ENCODE results near the gene FUT1.

Gene FUT1

GRCh38 chr19:48757089-48757675 is 4.7 kb upstream of the FUT1 start:
- H3K27ac ChIP-seq = no peak overlapping the region
- H3K9ac ChIP-seq (ENCODE audit: insufficient read length) = no peak overlapping the region
- H3K4me3 ChIP-seq = no peak overlapping the region
- TF ChIP-seq POLR2AphosphoS5 (IDR thresholded peaks at IDR 0.05; ENCODE audit: borderline replicate concordance, low read depth, low read length) (no peak), FOXP2 (optimal IDR thresholded peaks at IDR 0.05; ENCODE audit: control extremely low read depth, extremely low read length, insufficient read depth) (no peak), EZH2 (IDR thresholded peaks at IDR 0.05) (no peak)
- no peaks in the 10 kb centered on the region for H3K36me3 ChIP-seq (ENCODE audit: insufficient read depth, low read length)
- no peaks in the 10 kb centered on the region for H3K9me3 ChIP-seq (ENCODE audit: low read depth, low read length)
- no peak for DNase-seq (ENCODE audit: low read depth, low spot score)

- H3K27ac ChIP-seq = no peak overlapping the region
- no peaks in the 10 kb centered on the region for H3K9me3 ChIP-seq (ENCODE audit: low read depth, low read length)
- no peak for DNase-seq (ENCODE audit: low read depth, low spot score)
- no peaks in the 10 kb centered on the region for H3K36me3 ChIP-seq (ENCODE audit: insufficient read depth, low read length)
- H3K4me3 ChIP-seq = no peak overlapping the region
- H3K9ac ChIP-seq (ENCODE audit: insufficient read length) = no peak overlapping the region
- TF ChIP-seq POLR2AphosphoS5 (IDR thresholded peaks at IDR 0.05; ENCODE audit: borderline replicate concordance, low read depth, low read length) (no peak), EZH2 (IDR thresholded peaks at IDR 0.05) (no peak), FOXP2 (optimal IDR thresholded peaks at IDR 0.05; ENCODE audit: control extremely low read depth, extremely low read length, insufficient read depth) (no peak)
Observed at GRCh38 chr19:48756686-48757085, 4.2 kb upstream of the FUT1 start.

GRCh38 chr19:48756212-48756611 is 3.8 kb upstream of the FUT1 start:
- Histone ChIP-seq H3K27ac (no peak overlapping the region), H3K9ac (ENCODE audit: insufficient read length) (no peak overlapping the region)
- no peak for DNase-seq (ENCODE audit: low read depth, low spot score)

GRCh38 chr19:48755787-48756186 is 3.3 kb upstream of the FUT1 start:
- Histone ChIP-seq H3K36me3 (ENCODE audit: insufficient read depth, low read length) (no peaks in the 10 kb centered on the region), H3K9me3 (ENCODE audit: low read depth, low read length) (no peaks in the 10 kb centered on the region), H3K9ac (ENCODE audit: insufficient read length) (no peak overlapping the region), H3K27ac (no peak overlapping the region), H3K4me3 (no peak overlapping the region)
- TF ChIP-seq EZH2 (IDR thresholded peaks at IDR 0.05) (no peak), FOXP2 (optimal IDR thresholded peaks at IDR 0.05; ENCODE audit: control extremely low read depth, extremely low read length, insufficient read depth) (no peak), POLR2AphosphoS5 (IDR thresholded peaks at IDR 0.05; ENCODE audit: borderline replicate concordance, low read depth, low read length) (no peak)
- no peak for DNase-seq (ENCODE audit: low read depth, low spot score)

More at GRCh38 chr19:48756212-48756611, 3.8 kb upstream of the FUT1 start:
- Histone ChIP-seq H3K36me3 (ENCODE audit: insufficient read depth, low read length) (no peaks in the 10 kb centered on the region), H3K4me3 (no peak overlapping the region), H3K9me3 (ENCODE audit: low read depth, low read length) (no peaks in the 10 kb centered on the region)
- no peak for TF ChIP-seq EZH2 (IDR thresholded peaks at IDR 0.05)
- no peak for TF ChIP-seq FOXP2 (optimal IDR thresholded peaks at IDR 0.05; ENCODE audit: control extremely low read depth, extremely low read length, insufficient read depth)
- TF ChIP-seq POLR2AphosphoS5 (IDR thresholded peaks at IDR 0.05; ENCODE audit: borderline replicate concordance, low read depth, low read length) = no peak

- DNase-seq (ENCODE audit: low read depth, low spot score) = no peak
- H3K36me3 ChIP-seq (ENCODE audit: insufficient read depth, low read length) = no peaks in the 10 kb centered on the region
- TF ChIP-seq EZH2 (IDR thresholded peaks at IDR 0.05) (no peak), POLR2AphosphoS5 (IDR thresholded peaks at IDR 0.05; ENCODE audit: borderline replicate concordance, low read depth, low read length) (no peak), FOXP2 (optimal IDR thresholded peaks at IDR 0.05; ENCODE audit: control extremely low read depth, extremely low read length, insufficient read depth) (no peak)
- no peak within 1 kb of the TSS for H3K4me3 ChIP-seq
- H3K9me3 ChIP-seq (ENCODE audit: low read depth, low read length) = no peaks in the 10 kb centered on the region
- no peak within 1 kb of the TSS for H3K27ac ChIP-seq
- no peak within 1 kb of the TSS for H3K9ac ChIP-seq (ENCODE audit: insufficient read length)
Observed at GRCh38 chr19:48755084-48755641, 2.7 kb upstream of the FUT1 start, which contains the start of gene FGF21. Gene FGF21, plus strand, starts transcription at chr19:48755524. Its CDS starts 713 bp downstream, at chr19:48756237.

GRCh38 chr19:48751845-48752495 is 471 bp downstream of the FUT1 start:
- DNase-seq (ENCODE audit: low read depth, low spot score) = no peak
- no peak for TF ChIP-seq EZH2 (IDR thresholded peaks at IDR 0.05)
- TF ChIP-seq FOXP2 (optimal IDR thresholded peaks at IDR 0.05; ENCODE audit: control extremely low read depth, extremely low read length, insufficient read depth) = no peak
- no peak for TF ChIP-seq POLR2AphosphoS5 (IDR thresholded peaks at IDR 0.05; ENCODE audit: borderline replicate concordance, low read depth, low read length)
- Histone ChIP-seq H3K4me3 (no peak overlapping the region), H3K27ac (no peak overlapping the region), H3K9me3 (ENCODE audit: low read depth, low read length) (no peaks in the 10 kb centered on the region), H3K9ac (ENCODE audit: insufficient read length) (no peak overlapping the region), H3K36me3 (ENCODE audit: insufficient read depth, low read length) (no peaks in the 10 kb centered on the region)

GRCh38 chr19:48750771-48751504 is 1.5 kb downstream of the FUT1 start:
- Histone ChIP-seq H3K9me3 (ENCODE audit: low read depth, low read length) (no peaks in the 10 kb centered on the region), H3K36me3 (ENCODE audit: insufficient read depth, low read length) (no peaks in the 10 kb centered on the region), H3K9ac (ENCODE audit: insufficient read length) (no peak overlapping the region), H3K27ac (no peak overlapping the region), H3K4me3 (no peak overlapping the region)
- DNase-seq (ENCODE audit: low read depth, low spot score) = no peak
- TF ChIP-seq EZH2 (IDR thresholded peaks at IDR 0.05) (no peak), POLR2AphosphoS5 (IDR thresholded peaks at IDR 0.05; ENCODE audit: borderline replicate concordance, low read depth, low read length) (no peak), FOXP2 (optimal IDR thresholded peaks at IDR 0.05; ENCODE audit: control extremely low read depth, extremely low read length, insufficient read depth) (no peak)

- Histone ChIP-seq H3K9me3 (ENCODE audit: low read depth, low read length) (no peaks in the 10 kb centered on the region), H3K27ac (no peak overlapping the region), H3K9ac (ENCODE audit: insufficient read length) (no peak overlapping the region), H3K4me3 (no peak overlapping the region), H3K36me3 (ENCODE audit: insufficient read depth, low read length) (no peaks in the 10 kb centered on the region)
- no peak for TF ChIP-seq POLR2AphosphoS5 (IDR thresholded peaks at IDR 0.05; ENCODE audit: borderline replicate concordance, low read depth, low read length)
- TF ChIP-seq FOXP2 (optimal IDR thresholded peaks at IDR 0.05; ENCODE audit: control extremely low read depth, extremely low read length, insufficient read depth) = no peak
- TF ChIP-seq EZH2 (IDR thresholded peaks at IDR 0.05) = no peak
- DNase-seq (ENCODE audit: low read depth, low spot score) = no peak
Observed at GRCh38 chr19:48750351-48750750, 2.1 kb downstream of the FUT1 start.

All from SK-N-MC (cell line).